Stimulated activated CD4-positive, alpha-beta T cell treated with anti-CD3 and anti-CD28 coated beads, Interleukin-1b, Interleukin-23, amount 100 ng/mL, for 1 hour (primary cell): ENCODE data around the gene EI24.

Experiments
- DNase-seq, 2 donors: peaks; one replicate each; pipeline ENCODE4 v3.0.0-alpha.2; 2020; ENCODE audit warnings: low read depth in 2 of 2

The EI24 gene

DNA sequence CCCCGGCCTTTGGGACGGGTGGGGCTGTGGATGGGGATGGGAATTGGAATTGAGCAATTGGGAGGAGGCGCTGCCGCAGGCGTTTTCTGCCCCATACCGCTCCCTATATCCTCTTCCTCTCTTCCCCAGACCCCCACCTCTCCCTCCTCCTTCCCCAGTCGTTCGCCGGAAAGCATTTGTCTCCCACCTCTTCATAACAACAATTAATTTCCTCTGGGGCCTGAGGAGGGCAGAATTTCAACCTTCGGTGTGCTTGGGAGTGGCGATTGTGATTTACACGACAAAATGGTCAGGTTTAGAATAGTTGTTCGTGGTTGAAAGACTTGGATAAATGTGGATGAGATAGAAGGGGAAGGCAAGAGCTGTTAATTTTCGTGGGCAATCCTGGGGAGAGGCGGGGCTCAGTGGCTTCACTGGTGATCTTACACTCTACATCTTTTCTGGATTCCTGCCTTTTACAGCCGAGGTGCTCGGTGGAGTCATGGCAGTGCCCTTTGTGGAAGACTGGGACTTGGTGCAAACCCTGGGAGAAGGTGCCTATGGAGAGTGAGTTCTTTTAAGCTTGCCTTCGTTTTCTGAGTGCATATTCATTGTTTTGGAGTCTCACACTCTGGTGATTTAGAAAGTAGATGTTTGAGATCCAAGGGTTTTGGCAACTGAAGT lies 57.1 kb downstream of the EI24 start:
- no peak for DNase-seq

DNA sequence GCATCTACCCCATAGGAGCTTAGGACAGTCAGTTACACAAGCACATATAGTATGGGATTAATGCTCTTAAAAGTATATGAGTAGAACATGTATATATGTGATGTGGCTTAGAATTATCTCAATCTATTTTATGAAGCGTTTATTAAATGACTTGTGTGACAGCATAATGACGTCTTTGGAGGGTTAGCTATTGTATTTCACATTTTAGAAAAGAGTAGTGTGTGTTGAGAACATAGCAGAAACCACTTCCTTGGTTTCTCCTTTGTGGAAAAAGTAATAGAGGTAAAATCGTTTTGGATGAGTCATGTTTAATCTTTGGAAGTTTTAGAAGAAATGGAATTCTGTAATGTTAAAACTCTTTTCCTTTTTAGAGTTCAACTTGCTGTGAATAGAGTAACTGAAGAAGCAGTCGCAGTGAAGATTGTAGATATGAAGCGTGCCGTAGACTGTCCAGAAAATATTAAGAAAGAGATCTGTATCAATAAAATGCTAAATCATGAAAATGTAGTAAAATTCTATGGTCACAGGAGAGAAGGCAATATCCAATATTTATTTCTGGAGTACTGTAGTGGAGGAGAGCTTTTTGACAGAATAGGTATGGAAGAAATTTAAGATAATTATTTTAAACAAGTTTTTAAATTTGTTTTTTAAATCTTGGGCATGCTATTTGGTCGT lies 58.1 kb downstream of the EI24 start:
- DNase-seq: no peak
